Testis (tissue), 2 donors: ENCODE data around the gene SLC46A1.

Experiments used
- POLR2A ChIP-seq: fragments of 450-650 bp; IDR thresholded peaks from one replicate; pipeline ENCODE4 v1.6.1; 2017; ENCODE audit warnings: antibody characterized with exemption, mild to moderate bottlenecking, moderate library complexity
- TF ChIP-seq, protein P1 (sequence below), 3 experiments: fragments of 450-650 bp in 2 of 3; fragments of 200-600 bp in 1 of 3; sonication (generic) in 1 of 3; IDR thresholded peaks; one replicate each; pipeline ENCODE4 v1.5.1; 2016 to 2019; ENCODE audit warnings: antibody characterized with exemption in 3 of 3, mild to moderate bottlenecking in 2 of 3, moderate library complexity in 1 of 3

DNA sequence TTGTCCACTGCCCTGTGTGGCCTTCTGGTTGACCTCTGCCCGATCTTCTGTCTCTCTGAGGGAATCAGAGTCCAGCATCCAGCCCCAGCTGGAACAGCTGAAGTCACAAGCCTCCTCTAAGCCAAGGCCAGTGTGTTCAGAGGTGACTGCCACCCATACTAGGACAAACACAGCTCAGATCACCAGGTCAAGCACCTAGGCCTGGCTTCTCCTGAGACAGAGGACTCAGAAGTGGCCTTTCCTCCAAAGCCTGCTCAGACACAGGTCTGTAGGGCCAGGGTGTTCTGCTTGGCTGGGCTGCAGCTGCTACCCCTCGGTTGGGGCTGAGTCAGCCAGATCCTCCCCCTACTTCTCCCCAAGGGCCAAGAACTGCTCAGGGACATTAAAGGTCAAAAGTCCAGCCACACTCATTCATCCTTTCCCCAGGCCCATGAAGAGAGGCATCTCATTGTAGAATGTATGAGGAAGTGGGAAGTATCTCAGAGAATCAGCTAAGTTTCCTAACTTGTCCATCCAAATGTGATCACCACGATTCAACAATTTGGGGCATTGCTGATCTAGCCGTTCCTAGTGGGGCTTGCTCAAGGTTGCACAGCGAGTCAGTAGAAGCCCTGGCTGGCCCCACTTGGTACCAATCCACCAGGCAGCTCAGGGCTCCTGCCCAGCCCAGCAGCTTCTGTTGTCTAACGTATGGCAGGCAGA lies 7.6 kb downstream of the SLC46A1 start:
- no peak for TF ChIP-seq POLR2A
- TF ChIP-seq, protein P1, sequence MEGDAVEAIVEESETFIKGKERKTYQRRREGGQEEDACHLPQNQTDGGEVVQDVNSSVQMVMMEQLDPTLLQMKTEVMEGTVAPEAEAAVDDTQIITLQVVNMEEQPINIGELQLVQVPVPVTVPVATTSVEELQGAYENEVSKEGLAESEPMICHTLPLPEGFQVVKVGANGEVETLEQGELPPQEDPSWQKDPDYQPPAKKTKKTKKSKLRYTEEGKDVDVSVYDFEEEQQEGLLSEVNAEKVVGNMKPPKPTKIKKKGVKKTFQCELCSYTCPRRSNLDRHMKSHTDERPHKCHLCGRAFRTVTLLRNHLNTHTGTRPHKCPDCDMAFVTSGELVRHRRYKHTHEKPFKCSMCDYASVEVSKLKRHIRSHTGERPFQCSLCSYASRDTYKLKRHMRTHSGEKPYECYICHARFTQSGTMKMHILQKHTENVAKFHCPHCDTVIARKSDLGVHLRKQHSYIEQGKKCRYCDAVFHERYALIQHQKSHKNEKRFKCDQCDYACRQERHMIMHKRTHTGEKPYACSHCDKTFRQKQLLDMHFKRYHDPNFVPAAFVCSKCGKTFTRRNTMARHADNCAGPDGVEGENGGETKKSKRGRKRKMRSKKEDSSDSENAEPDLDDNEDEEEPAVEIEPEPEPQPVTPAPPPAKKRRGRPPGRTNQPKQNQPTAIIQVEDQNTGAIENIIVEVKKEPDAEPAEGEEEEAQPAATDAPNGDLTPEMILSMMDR (IDR thresholded peaks at IDR 0.05), result no peak
